ENCODE measurements around the gene ART3. TPM values are rescaled to one million over a fixed set of nuclear protein-coding genes. Genes with fewer than 3 reads are reported as not detected.

Gene ART3
- total and polyA plus RNA-seq, 2 donors (not counting 1 experiment from before 2014, with no cell fraction given) = not detected

- DNase-seq (peak; percentile 10), ATAC-seq (ENCODE audit: low read depth) (no peak)
- Histone ChIP-seq H3K4me3 (ENCODE audit: control extremely low read depth in 1 of 5, extremely low read depth in 1 of 5, insufficient read depth in 1 of 5, low read depth in 2 of 5, low read length in 4 of 5) (no peak overlapping the region), H3K9me3 (ENCODE audit: control extremely low read depth in 1 of 3, control insufficient read depth in 2 of 3, insufficient read depth in 1 of 3, low read length in 2 of 3) (no peaks in the 10 kb centered on the region), H3K27me3 (replicated peaks in 1 of 4; ENCODE audit: control extremely low read depth in 1 of 4, control insufficient read depth in 3 of 4, insufficient read depth in 4 of 4, low read length in 3 of 4) (peaks cover 0 to 2% (median 0%) of the 10 kb centered on the region in 4 experiments), H3K79me2 (ENCODE audit: control insufficient read depth, insufficient read depth, low read length) (no peaks in the 10 kb centered on the region), H3K27ac (ENCODE audit: low read length in 2 of 2) (no peak overlapping the region), H4K20me1 (ENCODE audit: control insufficient read depth, insufficient read depth, low read length, poor library complexity, severe bottlenecking) (no peaks in the 10 kb centered on the region), H2AFZ (ENCODE audit: insufficient read depth, low read depth, low read length, poor library complexity, severe bottlenecking) (no peak overlapping the region), H3K9ac (ENCODE audit: low read length) (no peak overlapping the region), H3K4me2 (replicated peaks; ENCODE audit: low read depth, low read length, poor library complexity, severe bottlenecking) (no peak overlapping the region), H3K4me1 (ENCODE audit: control insufficient read depth in 2 of 2, insufficient read depth in 2 of 2, low read length in 2 of 2) (peaks cover 4 to 7% of the 10 kb centered on the region in 2 donors), H3K36me3 (replicated peaks in 1 of 2; ENCODE audit: control extremely low read depth in 1 of 2, control insufficient read depth in 1 of 2, extremely low read depth in 1 of 2, insufficient read depth in 2 of 2, low read length in 1 of 2) (no peaks in the 10 kb centered on the region)
- H3K4me3 Mint-ChIP-seq = no peak overlapping the region
- H3K9me3 Mint-ChIP-seq (ENCODE audit: insufficient read depth) = no peaks in the 10 kb centered on the region
- peaks cover 4% of the 10 kb centered on the region for H3K27me3 Mint-ChIP-seq
- no peak overlapping the region for H3K27ac Mint-ChIP-seq
- H3K4me1 Mint-ChIP-seq = peaks cover 7% of the 10 kb centered on the region
- ChIA-PET POLR2A (no interaction called here), CTCF (interaction anchor here (0.8 to 3.5 kb wide), 2 partner anchors 19 to 91 kb away, joined by 3 to 16 read pairs; no protein-coding TSS in a partner anchor)
- intact Hi-C loops (cut with micrococcal nuclease) = no loop called here
- TF ChIP-seq CTCF (IDR thresholded peaks at IDR 0.05) (no peak), EZH2 (IDR thresholded peaks at IDR 0.05; ENCODE audit: borderline replicate concordance, insufficient read depth, low read depth, low read length, poor library complexity, severe bottlenecking) (no peak)
- 58% methylated on average over 10 of the region's 13 CpGs for WGBS (ENCODE audit: insufficient coverage)
Measured at GRCh38 chr4:76087007-76087769, 12.7 kb downstream of the ART3 start.

- H3K79me2 ChIP-seq (ENCODE audit: control insufficient read depth, insufficient read depth, low read length) = no peaks in the 10 kb centered on the region
- no peaks in the 10 kb centered on the region for H3K27me3 Mint-ChIP-seq
- DNase-seq (no peak), ATAC-seq (ENCODE audit: low read depth) (no peak)
- ChIA-PET CTCF (interaction anchor here (3.5 kb wide), 1 partner anchor 93 kb away, joined by 16 read pairs; no protein-coding TSS in a partner anchor), POLR2A (no interaction called here)
- no peak for TF ChIP-seq CTCF (IDR thresholded peaks at IDR 0.05)
- no peak for TF ChIP-seq EZH2 (IDR thresholded peaks at IDR 0.05; ENCODE audit: borderline replicate concordance, insufficient read depth, low read depth, low read length, poor library complexity, severe bottlenecking)
- H3K4me1 ChIP-seq (ENCODE audit: control insufficient read depth in 2 of 2, insufficient read depth in 2 of 2, low read length in 2 of 2) = peaks cover 4 to 7% of the 10 kb centered on the region in 2 donors
- WGBS (ENCODE audit: insufficient coverage) = no CpG with 5 or more reads among the region's 2 CpGs
- H3K27ac Mint-ChIP-seq = no peak overlapping the region
- no peak overlapping the region for H3K4me3 Mint-ChIP-seq
- H4K20me1 ChIP-seq (ENCODE audit: control insufficient read depth, insufficient read depth, low read length, poor library complexity, severe bottlenecking) = no peaks in the 10 kb centered on the region
- H3K36me3 ChIP-seq (replicated peaks in 1 of 2; ENCODE audit: control extremely low read depth in 1 of 2, control insufficient read depth in 1 of 2, extremely low read depth in 1 of 2, insufficient read depth in 2 of 2, low read length in 1 of 2) = no peaks in the 10 kb centered on the region
- peaks cover 0 to 2% (median 0%) of the 10 kb centered on the region in 4 experiments for H3K27me3 ChIP-seq (replicated peaks in 1 of 4; ENCODE audit: control extremely low read depth in 1 of 4, control insufficient read depth in 3 of 4, insufficient read depth in 4 of 4, low read length in 3 of 4)
- H3K4me2 ChIP-seq (replicated peaks; ENCODE audit: low read depth, low read length, poor library complexity, severe bottlenecking) = no peak overlapping the region
- peaks cover 7% of the 10 kb centered on the region for H3K4me1 Mint-ChIP-seq
- H3K4me3 ChIP-seq (ENCODE audit: control extremely low read depth in 1 of 5, extremely low read depth in 1 of 5, insufficient read depth in 1 of 5, low read depth in 2 of 5, low read length in 4 of 5) = no peak overlapping the region
- intact Hi-C loops (cut with micrococcal nuclease) = no loop called here
- H3K9me3 Mint-ChIP-seq (ENCODE audit: insufficient read depth) = no peaks in the 10 kb centered on the region
- H3K27ac ChIP-seq (ENCODE audit: low read length in 2 of 2) = no peak overlapping the region
- no peak overlapping the region for H3K9ac ChIP-seq (ENCODE audit: low read length)
- H2AFZ ChIP-seq (ENCODE audit: insufficient read depth, low read depth, low read length, poor library complexity, severe bottlenecking) = no peak overlapping the region
- no peaks in the 10 kb centered on the region for H3K9me3 ChIP-seq (ENCODE audit: control extremely low read depth in 1 of 3, control insufficient read depth in 2 of 3, insufficient read depth in 1 of 3, low read length in 2 of 3)
Measured at GRCh38 chr4:76088719-76089118, 14.2 kb downstream of the ART3 start.
